ENCODE measurements around the gene NRN1L. TPM values are rescaled to one million over a fixed set of nuclear protein-coding genes. Genes with fewer than 3 reads are reported as not detected.

NRN1L gene
- total RNA-seq, 1 donor from 2014 or later, result 0.69 TPM

GRCh38 chr16:67881621-67882161, 3.0 kb upstream of the NRN1L start:
- Histone ChIP-seq H3K27ac (no peak overlapping the region), H3K36me3 (peaks cover 76% of the 10 kb centered on the region)

GRCh38 chr16:67882374-67883145, 2.1 kb upstream of the NRN1L start:
- H3K36me3 ChIP-seq, result peaks cover 67% of the 10 kb centered on the region
- no peak for TF ChIP-seq CTCF (IDR thresholded peaks at IDR 0.05)
- intact Hi-C loops (cut with DNase I), result loop anchor here (10.0 kb wide), 1 partner anchor 162 kb away; no protein-coding TSS in a partner anchor

More at GRCh38 chr16:67881621-67882161, 3.0 kb upstream of the NRN1L start:
- peaks cover 4% of the 10 kb centered on the region for H3K4me1 ChIP-seq
- no peak for TF ChIP-seq CTCF (IDR thresholded peaks at IDR 0.05)
- H3K4me3 ChIP-seq, result no peak overlapping the region
- ATAC-seq, result no peak
- no peaks in the 10 kb centered on the region for H3K9me3 ChIP-seq
- intact Hi-C loops (cut with DNase I), result loop anchor here (10.0 kb wide), 1 partner anchor 163 kb away; no protein-coding TSS in a partner anchor
- no peaks in the 10 kb centered on the region for H3K27me3 ChIP-seq
- DNase-seq, result no peak

DNA sequence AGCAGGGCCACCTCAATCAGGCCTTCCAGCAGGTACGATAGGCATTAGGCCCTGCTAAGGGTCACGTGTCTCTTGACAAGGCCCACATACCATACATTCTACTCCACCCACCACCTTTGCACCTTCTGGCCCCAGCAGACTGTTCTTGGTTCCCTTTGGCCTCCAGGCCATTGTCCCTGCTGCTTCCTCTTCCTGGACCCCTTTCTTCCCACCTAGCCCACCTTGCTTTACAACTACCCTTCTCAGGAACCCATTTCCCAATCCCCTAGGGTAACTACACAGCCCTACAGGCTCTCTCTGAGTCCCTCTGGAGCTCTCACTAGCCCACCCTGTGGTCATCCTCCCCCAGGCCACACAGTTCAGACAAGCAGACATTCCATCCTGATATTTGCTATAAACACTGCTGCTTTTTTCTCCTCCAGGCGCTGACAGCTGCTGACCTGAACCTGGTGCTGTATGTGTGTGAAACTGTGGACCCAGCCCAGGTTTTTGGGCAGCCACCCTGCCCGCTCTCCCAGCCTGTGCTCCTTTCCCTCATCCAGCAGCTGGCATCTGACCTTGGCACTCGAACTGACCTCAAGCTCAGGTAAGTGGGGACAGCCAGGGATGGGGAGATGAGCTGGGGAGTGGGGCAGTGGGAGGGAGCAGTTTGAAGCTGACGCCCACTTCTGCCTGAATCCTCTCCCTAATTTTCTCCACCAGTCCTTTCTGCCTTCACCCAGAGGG, 1.4 kb upstream of the NRN1L start:
- ATAC-seq, result no peak
- no peak overlapping the region for H3K27ac ChIP-seq

More at GRCh38 chr16:67882374-67883145, 2.1 kb upstream of the NRN1L start:
- Histone ChIP-seq H3K27me3 (no peaks in the 10 kb centered on the region), H3K4me1 (peaks cover 4% of the 10 kb centered on the region), H3K27ac (no peak overlapping the region), H3K4me3 (no peak overlapping the region), H3K9me3 (no peaks in the 10 kb centered on the region)
- ATAC-seq (no peak), DNase-seq (no peak)

DNA sequence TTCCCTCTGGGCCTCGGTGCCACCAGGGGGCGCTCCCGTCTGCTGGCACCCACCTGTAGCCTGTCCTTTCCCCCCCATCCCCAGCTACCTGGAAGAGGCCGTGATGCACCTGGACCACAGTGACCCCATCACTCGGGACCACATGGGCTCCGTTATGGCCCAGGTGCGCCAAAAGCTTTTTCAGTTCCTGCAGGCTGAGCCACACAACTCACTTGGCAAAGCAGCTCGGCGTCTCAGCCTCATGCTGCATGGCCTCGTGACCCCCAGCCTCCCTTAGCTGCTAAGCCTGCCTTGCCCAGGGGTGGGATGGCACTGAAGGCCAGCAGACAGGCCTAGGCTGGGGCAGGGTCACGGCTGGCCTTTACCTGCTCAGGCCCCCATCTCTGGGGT, 818 bp upstream of the NRN1L start:
- peaks cover 54% of the 10 kb centered on the region for H3K36me3 ChIP-seq
- H3K4me3 ChIP-seq, result no peak overlapping the region
- TF ChIP-seq CTCF (IDR thresholded peaks at IDR 0.05), result peak; percentile 91
- H3K4me1 ChIP-seq, result peaks cover 4% of the 10 kb centered on the region
- H3K27ac ChIP-seq, result no peak overlapping the region
- ATAC-seq, result peak; percentile 75
- H3K9me3 ChIP-seq, result no peaks in the 10 kb centered on the region
- DNase-seq, result peak; percentile 87
- intact Hi-C loops (cut with DNase I), result loop anchor here (10.0 kb wide), 1 partner anchor 161 kb away; no protein-coding TSS in a partner anchor
- H3K27me3 ChIP-seq, result no peaks in the 10 kb centered on the region

More for the DNA sequence above, 1.4 kb upstream of the NRN1L start:
- no peak overlapping the region for H3K4me3 ChIP-seq
- no peaks in the 10 kb centered on the region for H3K9me3 ChIP-seq
- H3K36me3 ChIP-seq, result peaks cover 60% of the 10 kb centered on the region
- no peak for TF ChIP-seq CTCF (IDR thresholded peaks at IDR 0.05)
- intact Hi-C loops (cut with DNase I), result loop anchor here (10.0 kb wide), 1 partner anchor 161 kb away; no protein-coding TSS in a partner anchor
- no peak for DNase-seq
- H3K27me3 ChIP-seq, result no peaks in the 10 kb centered on the region
- H3K4me1 ChIP-seq, result peaks cover 4% of the 10 kb centered on the region

DNA sequence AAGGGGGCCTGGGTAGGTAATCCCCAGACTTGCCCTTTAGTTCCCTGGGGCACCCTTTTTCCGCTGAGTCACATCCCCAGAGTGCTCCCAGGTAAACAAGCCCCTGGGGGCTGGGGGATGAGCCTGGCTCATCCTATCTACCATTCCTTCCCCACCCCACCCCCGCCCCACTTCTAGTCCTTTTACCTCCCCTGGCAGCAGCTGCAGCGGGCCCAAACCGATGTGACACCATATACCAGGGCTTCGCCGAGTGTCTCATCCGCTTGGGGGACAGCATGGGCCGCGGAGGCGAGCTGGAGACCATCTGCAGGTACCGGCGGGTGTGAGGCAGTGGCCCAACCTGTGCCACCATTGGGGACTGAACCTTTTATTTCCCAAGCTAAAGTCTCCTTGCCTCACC, 860 bp downstream of the NRN1L start:
- Histone ChIP-seq H3K4me1 (peaks cover 4% of the 10 kb centered on the region), H3K4me3 (no peak overlapping the region), H3K9me3 (no peaks in the 10 kb centered on the region), H3K27me3 (no peaks in the 10 kb centered on the region), H3K27ac (no peak overlapping the region), H3K36me3 (peaks cover 37% of the 10 kb centered on the region)
- ATAC-seq (no peak), DNase-seq (no peak)
- TF ChIP-seq CTCF (IDR thresholded peaks at IDR 0.05), result no peak
- intact Hi-C loops (cut with DNase I), result loop anchor here (10.0 kb wide), 1 partner anchor 159 kb away; no protein-coding TSS in a partner anchor
